Fibroblast of lung (primary cell): ENCODE data around the gene KRTAP13-1. TPM values are rescaled to one million over a fixed set of nuclear protein-coding genes. Genes with fewer than 3 reads are reported as not detected.

Source experiments
- DNase-seq, 2 donors: peaks; one replicate each; pipeline versions ENCODE4 v3.0.0 to v3.0.0-alpha.2; 2010; ENCODE audit warnings: low read depth in 2 of 2
- H2AFZ ChIP-seq: 2 replicates; pipeline ENCODE4 v1.5.1; 2012; ENCODE audit warnings: low read length, control low read depth, inconsistent platforms
- H3K27ac ChIP-seq: 2 replicates; pipeline ENCODE4 v1.5.1; 2011; ENCODE audit warnings: low read length, control low read depth; ENCODE audit not compliant: insufficient read depth
- H3K27me3 ChIP-seq: 2 replicates; pipeline ENCODE4 v1.5.1; 2011; ENCODE audit warnings: mild to moderate bottlenecking, low read length; ENCODE audit not compliant: control insufficient read depth, insufficient read depth
- H3K36me3 ChIP-seq: 2 replicates; pipeline ENCODE4 v1.5.1; 2011; ENCODE audit warnings: low read length; ENCODE audit not compliant: control insufficient read depth, insufficient read depth
- H3K4me1 ChIP-seq: 2 replicates; pipeline ENCODE4 v1.5.1; 2011; ENCODE audit warnings: low read length; ENCODE audit not compliant: control insufficient read depth, insufficient read depth; ENCODE audit errors: extremely low read depth
- H3K4me2 ChIP-seq: 2 replicates; pipeline ENCODE4 v1.5.1; 2011; ENCODE audit warnings: low read length, control low read depth; ENCODE audit not compliant: insufficient read depth; ENCODE audit errors: extremely low read depth
- H3K4me3 ChIP-seq, 4 experiments: fragments of 200-600 bp in 1 of 4; sonication (generic) in 1 of 4; replicated peaks in 1 of 4; 2 replicates each; pipeline ENCODE4 v1.5.1; 2011 to 2016; ENCODE audit warnings: low read length in 4 of 4, low read depth in 3 of 4, mild to moderate bottlenecking in 3 of 4, control low read depth in 2 of 4, inconsistent platforms in 1 of 4, mixed read lengths in 1 of 4; ENCODE audit not compliant: insufficient read depth in 1 of 4; ENCODE audit errors: control extremely low read depth in 1 of 4
- H3K79me2 ChIP-seq: 2 replicates; pipeline ENCODE4 v1.5.1; 2012; ENCODE audit warnings: mild to moderate bottlenecking, low read length, inconsistent platforms; ENCODE audit not compliant: control insufficient read depth, insufficient read depth
- H3K9ac ChIP-seq: 2 replicates; pipeline ENCODE4 v1.5.1; 2011; ENCODE audit warnings: mild to moderate bottlenecking, low read length, control low read depth; ENCODE audit not compliant: insufficient read depth
- H3K9me3 ChIP-seq: 2 replicates; pipeline ENCODE4 v1.5.1; 2012; ENCODE audit warnings: low read depth, low read length; ENCODE audit not compliant: control insufficient read depth, insufficient read depth
- H4K20me1 ChIP-seq: 2 replicates; pipeline ENCODE4 v1.5.1; 2011; ENCODE audit warnings: low read length; ENCODE audit not compliant: control insufficient read depth, insufficient read depth; ENCODE audit errors: extremely low read depth
- CTCF ChIP-seq, 2 donors: IDR thresholded peaks in 1 of 2; conservative IDR thresholded peaks in 1 of 2; 1 replicate in 1 of 2; 2 replicates in 1 of 2; pipeline ENCODE4 v1.5.1; 2011 to 2012; ENCODE audit warnings: low read length in 2 of 2, control low read depth in 1 of 2, inconsistent platforms in 1 of 2, low read depth in 1 of 2, mild to moderate bottlenecking in 1 of 2
- EZH2 ChIP-seq: IDR thresholded peaks from 2 replicates; pipeline ENCODE4 v1.5.1; 2012; ENCODE audit warnings: low read length, control low read depth, mild to moderate bottlenecking; ENCODE audit errors: missing control alignments
- polyA plus RNA-seq, 2 donors: library from polyadenylated mRNA; depleted of rRNA in 1 of 2; stranded (reverse) in 1 of 2; unstranded in 1 of 2; fragments of >200 nt; gene quantifications; 2 replicates each; pipeline ENCODE4 v1.2.1, GENCODE V29; 2011 to 2012; ENCODE audit warnings: missing spikeins in 1 of 2
- total RNA-seq: library from RNA; depleted of rRNA; stranded (reverse); fragments of >200 nt; gene quantifications from 2 replicates; pipeline ENCODE4 v1.2.1, GENCODE V29; 2014

KRTAP13-1 gene
- total and polyA plus RNA-seq, 2 donors (not counting 1 experiment from before 2014, with no cell fraction given) = not detected

GRCh38 chr21:30351534-30351933 lies 44.3 kb upstream of the KRTAP13-1 start:
- H3K36me3 ChIP-seq = no peaks in the 10 kb centered on the region
- DNase-seq = no peak
- no peaks in the 10 kb centered on the region for H4K20me1 ChIP-seq
- H3K4me3 ChIP-seq = no peak overlapping the region
- no peak overlapping the region for H3K4me2 ChIP-seq
- H3K9ac ChIP-seq = no peak overlapping the region
- H3K27ac ChIP-seq = no peak overlapping the region
- no peak overlapping the region for H2AFZ ChIP-seq
- H3K4me1 ChIP-seq = no peaks in the 10 kb centered on the region
- H3K9me3 ChIP-seq = no peaks in the 10 kb centered on the region
- H3K79me2 ChIP-seq = no peaks in the 10 kb centered on the region
- TF ChIP-seq EZH2 = no peak
- TF ChIP-seq CTCF (conservative IDR thresholded peaks at IDR 0.05 in 1 of 2, IDR thresholded peaks at IDR 0.05 in 1 of 2; ENCODE audit: low read depth in 1 of 2, low read length in 2 of 2) = no peak
- H3K27me3 ChIP-seq = no peaks in the 10 kb centered on the region

- Histone ChIP-seq H3K79me2 (no peaks in the 10 kb centered on the region), H3K4me2 (no peak overlapping the region), H3K27ac (no peak overlapping the region), H3K36me3 (no peaks in the 10 kb centered on the region), H3K9ac (no peak overlapping the region), H4K20me1 (no peaks in the 10 kb centered on the region), H3K4me1 (no peaks in the 10 kb centered on the region), H3K9me3 (no peaks in the 10 kb centered on the region), H2AFZ (no peak overlapping the region), H3K4me3 (no peak overlapping the region), H3K27me3 (no peaks in the 10 kb centered on the region)
- no peak for DNase-seq
- no peak for TF ChIP-seq CTCF (conservative IDR thresholded peaks at IDR 0.05 in 1 of 2, IDR thresholded peaks at IDR 0.05 in 1 of 2; ENCODE audit: low read depth in 1 of 2, low read length in 2 of 2)
- TF ChIP-seq EZH2 = no peak
Observed at GRCh38 chr21:30354308-30355005, 41.4 kb upstream of the KRTAP13-1 start.

DNA sequence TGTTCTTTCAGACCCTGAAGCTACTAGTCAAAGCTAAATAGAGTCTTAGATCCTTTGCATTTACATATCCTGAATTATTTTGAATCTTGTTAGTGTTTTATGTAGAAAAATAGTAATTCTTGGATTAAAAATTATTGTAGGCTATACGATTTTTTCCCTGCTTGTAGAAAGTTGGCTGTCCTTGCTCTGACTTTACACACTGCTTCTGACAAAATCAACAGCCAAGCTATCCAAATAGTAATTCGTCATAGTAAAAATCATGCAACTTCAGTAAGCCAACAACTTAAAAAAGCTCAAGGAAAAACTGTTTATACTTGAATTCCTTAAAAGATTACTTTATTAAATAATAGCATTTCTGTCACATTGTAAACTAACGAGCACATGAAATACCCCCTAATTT lies 39.9 kb upstream of the KRTAP13-1 start:
- no peak for DNase-seq
- H3K4me1 ChIP-seq = no peaks in the 10 kb centered on the region
- TF ChIP-seq EZH2 = no peak
- TF ChIP-seq CTCF (conservative IDR thresholded peaks at IDR 0.05 in 1 of 2, IDR thresholded peaks at IDR 0.05 in 1 of 2; ENCODE audit: low read depth in 1 of 2, low read length in 2 of 2) = no peak
- H3K27me3 ChIP-seq = no peaks in the 10 kb centered on the region
- H3K27ac ChIP-seq = no peak overlapping the region
- no peak overlapping the region for H3K4me3 ChIP-seq
- no peaks in the 10 kb centered on the region for H3K9me3 ChIP-seq
- no peak overlapping the region for H2AFZ ChIP-seq
- H3K4me2 ChIP-seq = no peak overlapping the region
- no peaks in the 10 kb centered on the region for H4K20me1 ChIP-seq
- H3K79me2 ChIP-seq = no peaks in the 10 kb centered on the region
- H3K36me3 ChIP-seq = no peaks in the 10 kb centered on the region
- no peak overlapping the region for H3K9ac ChIP-seq
